Renal cortex interstitium (tissue), 11 donors: ENCODE measurements around the gene UCMA. TPM values are rescaled to one million over a fixed set of nuclear protein-coding genes. Genes with fewer than 3 reads are reported as not detected.

Source experiments
- DNase-seq, 11 donors: peaks; one replicate each; pipeline ENCODE4 v3.0.0-alpha.2; 2013; ENCODE audit warnings: low read depth in 9 of 11, low spot score in 4 of 11; ENCODE audit errors: extremely low read depth in 1 of 11
- polyA plus RNA-seq, 3 donors: library from polyadenylated mRNA; unstranded; fragments of 120-200 nt; gene quantifications; one replicate each; pipeline ENCODE4 v1.2.1, GENCODE V29; 2013; ENCODE audit not compliant: insufficient read length in 3 of 3

The UCMA gene
- polyA plus RNA-seq, 3 donors = not detected

DNA sequence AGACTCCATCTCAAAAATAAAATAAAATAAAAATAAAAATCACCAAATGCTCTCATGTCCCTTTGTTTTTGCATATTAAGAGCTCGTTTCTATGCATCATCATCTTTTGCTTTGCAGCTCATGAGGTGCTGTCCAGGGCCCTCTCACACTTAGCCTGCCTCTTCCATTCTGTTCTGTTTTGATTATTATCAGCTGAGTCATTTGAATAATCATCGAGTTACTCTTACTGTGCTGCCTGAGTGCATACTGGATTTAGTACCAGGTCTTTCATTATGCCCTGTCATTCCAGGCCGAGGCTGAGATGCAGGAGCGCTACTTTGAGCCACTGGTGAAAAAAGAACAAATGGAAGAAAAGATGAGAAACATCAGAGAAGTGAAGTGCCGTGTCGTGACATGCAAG, 33.0 kb downstream of the UCMA start:
- no peak for DNase-seq

DNA sequence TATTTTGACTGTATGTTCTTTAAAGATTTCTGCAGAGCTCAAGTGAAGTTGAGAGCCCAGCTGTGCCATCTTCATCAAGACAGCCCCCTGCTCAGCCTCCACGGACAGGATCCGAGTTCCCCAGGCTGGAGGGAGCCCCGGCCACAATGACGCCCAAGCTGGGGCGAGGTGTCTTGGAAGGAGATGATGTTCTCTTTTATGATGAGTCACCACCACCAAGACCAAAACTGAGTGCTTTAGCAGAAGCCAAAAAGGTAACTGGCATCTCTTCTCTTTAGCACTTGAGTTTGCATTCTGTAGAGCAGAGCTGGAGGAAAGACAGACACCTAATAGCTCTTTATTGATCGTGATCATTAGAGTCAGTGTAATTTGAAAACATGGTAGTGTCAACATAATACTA, 39.2 kb downstream of the UCMA start:
- no peak for DNase-seq

DNA sequence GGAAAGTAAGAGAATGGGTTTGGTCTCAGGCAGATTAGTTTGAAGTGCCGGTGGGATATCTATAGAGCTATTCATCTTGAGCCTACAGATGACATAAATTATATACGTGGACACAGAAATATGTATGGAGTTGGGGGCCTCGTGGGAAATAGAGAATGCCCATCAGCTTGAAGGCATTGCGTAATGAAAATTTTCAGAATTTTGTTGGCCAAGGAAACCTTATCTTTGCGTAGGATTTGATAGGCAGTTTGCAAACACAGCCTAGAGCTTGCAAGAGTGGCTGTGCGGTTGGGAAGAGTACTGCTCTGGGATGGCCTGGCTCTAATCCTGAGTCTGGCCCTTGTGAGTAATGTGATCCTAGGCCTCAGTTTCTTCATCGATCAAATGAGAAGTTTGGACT, 40.5 kb downstream of the UCMA start:
- no peak for DNase-seq

- no peak for DNase-seq
Measured at GRCh38 chr10:13191362-13191761, 42.8 kb downstream of the UCMA start.

- no peak for DNase-seq
Measured at GRCh38 chr10:13190816-13191215, 43.4 kb downstream of the UCMA start.

GRCh38 chr10:13189961-13190360, 44.2 kb downstream of the UCMA start:
- DNase-seq = no peak

DNA sequence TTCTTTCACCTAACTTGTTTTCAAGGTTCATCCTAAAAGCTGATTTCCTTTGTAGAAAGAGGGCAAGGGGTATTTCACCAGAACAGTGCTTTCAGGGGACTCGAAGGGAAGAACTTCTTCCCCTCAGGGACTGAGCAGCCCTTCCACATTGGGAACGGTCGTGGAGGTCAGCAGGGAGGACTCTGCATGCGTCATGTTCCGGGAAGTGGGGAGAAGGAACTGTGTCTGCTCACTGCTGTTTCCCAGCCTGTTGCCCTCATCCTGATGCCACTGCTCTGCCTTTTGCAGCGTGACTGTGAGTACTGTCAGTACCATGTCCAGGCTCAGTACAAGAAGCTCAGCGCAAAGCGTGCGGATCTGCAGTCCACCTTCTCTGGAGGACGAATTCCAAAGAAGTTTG, 45.6 kb downstream of the UCMA start:
- DNase-seq = no peak

- DNase-seq = no peak
Measured at GRCh38 chr10:13187135-13187534, 47.0 kb downstream of the UCMA start.

- DNase-seq = no peak
Measured at GRCh38 chr10:13184730-13185514, 49.3 kb downstream of the UCMA start.

- DNase-seq = no peak
Measured at GRCh38 chr10:13184276-13184675, 49.9 kb downstream of the UCMA start.

GRCh38 chr10:13183625-13184024, 50.5 kb downstream of the UCMA start:
- no peak for DNase-seq

GRCh38 chr10:13182424-13182823, 51.8 kb downstream of the UCMA start:
- no peak for DNase-seq

- no peak for DNase-seq
Measured at GRCh38 chr10:13180788-13181187, 53.4 kb downstream of the UCMA start.

DNA sequence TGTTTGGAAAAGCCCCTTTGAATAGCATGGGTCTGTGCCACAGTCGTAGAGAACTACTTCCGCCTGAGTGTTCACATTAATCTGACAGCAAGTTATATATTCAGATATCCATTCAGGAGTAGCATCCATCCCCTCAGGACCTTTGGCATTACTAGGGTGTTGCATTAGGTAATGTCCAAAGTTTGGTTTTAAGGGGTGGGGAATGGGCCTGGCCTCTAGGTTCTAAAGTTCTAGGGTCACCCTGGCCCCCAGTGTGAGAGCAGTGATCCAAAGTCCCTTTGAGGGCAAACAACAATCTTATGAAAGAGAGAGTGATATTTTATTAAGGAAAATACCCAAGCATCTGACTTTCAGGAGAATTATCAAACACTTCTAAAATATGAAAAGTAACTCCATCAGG, 60.6 kb downstream of the UCMA start:
- no peak for DNase-seq

Other genes with a start within 250 kb of the UCMA start
- gene CCDC3, start 232.7 kb downstream of the UCMA start, polyA plus RNA-seq = 10 to 100 TPM; 10.9 to 13.8 (median 13.5) TPM
- 10 to 100 TPM; 28.4 to 42.0 (median 32.8) TPM for gene OPTN, start 134.2 kb downstream of the UCMA start, polyA plus RNA-seq
- 10 to 100 TPM in 2 of 3 donors, 1 to 10 TPM in 1; 8.7 to 12.5 (median 11.5) TPM for gene MCM10, start 72.8 kb downstream of the UCMA start, polyA plus RNA-seq
- gene PHYH, start 65.7 kb upstream of the UCMA start, polyA plus RNA-seq = 10 to 100 TPM; 35.3 to 53.6 (median 37.5) TPM
- 100 to 1,000 TPM; 111 to 131 (median 131) TPM for gene SEPHS1, start 113.9 kb upstream of the UCMA start, polyA plus RNA-seq